Measurements from ENCODE around the gene ASPHD2.
A peak's percentile ranks its signal among the peaks of the same experiment; 100 is the strongest.
"Not testable (repeated sequence)": the region's sequence is repeated elsewhere in the genome, so short reads cannot be mapped to it uniquely, and the experiment has no call there.

ASPHD2 gene, protein sequence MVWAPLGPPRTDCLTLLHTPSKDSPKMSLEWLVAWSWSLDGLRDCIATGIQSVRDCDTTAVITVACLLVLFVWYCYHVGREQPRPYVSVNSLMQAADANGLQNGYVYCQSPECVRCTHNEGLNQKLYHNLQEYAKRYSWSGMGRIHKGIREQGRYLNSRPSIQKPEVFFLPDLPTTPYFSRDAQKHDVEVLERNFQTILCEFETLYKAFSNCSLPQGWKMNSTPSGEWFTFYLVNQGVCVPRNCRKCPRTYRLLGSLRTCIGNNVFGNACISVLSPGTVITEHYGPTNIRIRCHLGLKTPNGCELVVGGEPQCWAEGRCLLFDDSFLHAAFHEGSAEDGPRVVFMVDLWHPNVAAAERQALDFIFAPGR

DNA sequence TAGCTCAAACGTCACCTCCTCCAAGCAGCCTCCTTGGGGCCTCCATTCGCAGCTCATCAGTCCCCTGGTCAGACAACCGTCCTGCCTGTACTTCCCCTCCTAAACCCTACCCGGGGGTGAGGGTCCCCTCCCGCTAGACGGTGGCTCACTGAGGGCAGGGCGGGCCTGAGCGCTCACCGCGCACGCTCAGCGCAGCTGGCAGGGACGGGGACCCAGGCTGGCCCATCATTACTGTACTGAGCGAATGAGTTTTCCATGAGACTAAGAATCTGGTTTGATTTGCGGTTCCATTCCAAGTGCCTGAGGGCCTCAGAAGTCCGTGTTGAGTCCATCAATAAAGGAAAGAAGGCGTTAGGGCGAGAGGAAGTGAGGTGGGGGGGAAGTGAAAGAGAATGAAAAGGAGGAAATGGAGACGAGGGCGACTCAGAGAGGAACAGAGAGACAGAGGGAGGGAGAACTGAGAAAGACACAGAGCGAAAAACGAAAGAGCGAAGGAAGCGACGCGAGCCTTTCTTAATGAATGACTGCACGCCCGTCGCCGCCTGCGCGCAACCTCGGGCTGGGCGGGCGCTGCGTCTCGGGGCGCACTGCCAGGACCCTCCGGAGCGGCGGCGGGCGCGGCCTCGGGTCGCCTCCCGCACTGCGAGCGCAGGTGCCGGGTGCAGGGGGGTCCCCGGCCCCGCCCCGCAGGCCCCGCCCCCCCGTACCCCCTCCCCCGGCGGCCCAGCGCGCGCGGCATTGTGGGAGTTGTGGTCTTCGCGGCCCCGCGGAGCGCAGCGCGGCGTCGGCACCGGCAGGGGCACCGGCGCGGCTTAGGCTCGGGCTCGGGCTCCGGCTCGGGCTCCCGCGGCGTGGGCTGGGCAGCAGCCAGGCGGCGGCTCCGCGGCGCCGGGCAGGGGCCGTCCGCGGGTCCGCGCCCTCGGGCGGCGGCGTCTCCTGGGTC, at the start of gene ASPHD2:
Gene ASPHD2, plus strand, starts transcription at position 746 of the 943 bp plus-strand sequence. CDS start 4,356 bp downstream, outside the sequence.
- peak; percentile 71 for DNase-seq

DNA sequence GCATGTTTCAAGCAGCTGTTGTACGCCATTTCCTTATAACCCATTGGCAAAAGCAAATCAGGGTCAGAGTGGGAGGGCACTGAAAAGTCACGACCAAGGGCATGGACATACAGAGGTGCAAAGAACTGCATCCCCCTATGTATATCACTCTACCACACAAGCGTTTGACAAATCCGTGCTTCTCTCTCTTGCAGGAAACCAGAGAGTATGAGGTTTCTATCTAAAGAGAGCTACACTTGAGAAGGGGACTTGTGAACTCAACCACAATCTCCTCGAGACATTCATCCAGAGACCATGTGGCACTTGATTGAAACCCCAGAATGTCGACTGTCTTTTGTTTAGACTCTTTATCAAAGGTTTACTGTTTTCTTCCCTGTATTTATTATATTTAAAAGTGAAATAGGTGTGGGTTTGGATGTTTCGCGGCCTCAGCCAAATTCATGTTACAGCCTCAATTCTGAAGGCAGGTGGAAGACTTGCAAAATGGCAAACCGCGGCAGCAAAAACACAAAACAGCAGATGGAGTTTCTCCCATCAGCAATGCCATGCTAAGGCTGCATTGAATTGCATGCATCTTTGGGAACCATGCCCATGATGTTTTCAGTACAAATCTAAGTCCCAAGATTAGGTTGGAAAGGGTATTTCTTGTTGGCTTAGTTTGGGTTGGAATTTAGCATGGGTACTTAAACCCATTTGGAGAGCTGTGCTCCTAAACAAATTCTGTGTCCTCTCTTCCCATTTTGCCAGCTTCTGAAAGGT, 48.8 kb upstream of the ASPHD2 start:
- DNase-seq = no peak

- DNase-seq = no peak
These were observed 46.3 kb upstream of the ASPHD2 start for GRCh38 chr22:26382782-26383181.

DNA sequence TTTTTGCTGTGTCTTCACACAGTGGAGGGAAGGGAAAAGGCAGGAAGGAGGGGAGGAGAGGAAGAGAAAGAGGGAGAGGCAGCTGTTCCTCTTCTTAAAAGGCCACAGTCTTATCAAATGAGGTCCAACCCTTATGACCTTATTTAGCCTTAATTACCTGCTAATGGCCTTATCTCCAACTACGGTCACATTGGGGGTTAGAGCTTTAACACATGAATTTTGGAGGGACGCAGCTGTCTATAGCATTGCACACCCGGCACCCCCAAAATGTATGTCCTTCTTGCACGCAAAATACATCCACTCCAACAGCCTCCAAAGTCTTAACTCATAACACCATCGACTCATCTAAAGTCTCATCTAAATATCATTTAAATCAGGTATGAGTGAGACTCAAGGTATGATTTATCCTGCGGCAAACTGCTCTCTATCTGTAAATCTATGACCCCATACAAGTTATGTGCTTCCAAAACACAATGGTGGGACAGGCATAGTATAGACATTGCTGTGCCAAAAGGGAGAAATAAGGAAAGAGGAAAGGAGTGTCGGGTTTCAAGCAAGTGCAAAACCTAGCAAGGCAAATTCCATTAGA, 45.0 kb upstream of the ASPHD2 start:
- DNase-seq = peak; percentile 36

DNA sequence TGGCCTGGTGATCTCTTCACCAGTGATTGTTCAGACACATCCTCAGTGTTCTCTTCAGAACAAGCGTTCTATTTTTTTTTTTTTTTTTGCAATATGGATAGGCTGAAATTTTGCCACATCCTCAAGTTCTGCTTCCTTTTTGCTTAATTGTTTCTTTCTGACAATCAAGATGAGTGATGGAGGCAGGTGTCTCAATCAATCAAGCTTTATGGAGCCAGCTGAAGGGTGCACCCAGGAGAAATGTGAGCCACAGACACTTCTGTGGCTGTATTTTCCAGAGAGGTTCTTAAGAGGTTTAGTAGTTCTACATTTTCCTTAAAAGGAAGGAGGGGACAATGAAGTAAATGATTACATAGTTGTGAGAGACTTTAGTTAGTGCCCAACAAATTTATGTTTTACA, 43.9 kb upstream of the ASPHD2 start:
- peak; percentile 12 for DNase-seq

DNA sequence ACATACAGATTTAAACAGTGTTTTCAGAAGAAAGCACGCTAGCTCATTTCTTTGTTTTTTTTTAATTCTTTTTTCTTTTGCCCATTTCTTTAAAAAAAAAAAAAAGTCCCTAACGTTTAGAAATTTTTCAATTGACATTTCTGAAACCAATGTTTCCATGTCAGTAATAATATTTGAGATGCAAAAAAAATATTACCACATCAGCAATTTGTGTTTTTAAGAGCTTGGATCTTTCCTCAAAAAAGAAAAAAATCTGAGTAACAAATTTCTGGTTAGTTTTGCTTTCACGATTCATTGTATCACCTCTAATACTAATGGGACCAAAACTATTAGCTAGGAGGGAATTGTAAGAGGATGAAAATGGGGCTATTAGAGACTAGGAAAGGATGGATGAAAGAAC, 39.9 kb upstream of the ASPHD2 start:
- DNase-seq = no peak

- no peak for DNase-seq
These were observed 38.0 kb upstream of the ASPHD2 start for GRCh38 chr22:26391091-26391490.

- DNase-seq = no peak
These were observed 37.4 kb upstream of the ASPHD2 start for GRCh38 chr22:26391623-26392022.

DNA sequence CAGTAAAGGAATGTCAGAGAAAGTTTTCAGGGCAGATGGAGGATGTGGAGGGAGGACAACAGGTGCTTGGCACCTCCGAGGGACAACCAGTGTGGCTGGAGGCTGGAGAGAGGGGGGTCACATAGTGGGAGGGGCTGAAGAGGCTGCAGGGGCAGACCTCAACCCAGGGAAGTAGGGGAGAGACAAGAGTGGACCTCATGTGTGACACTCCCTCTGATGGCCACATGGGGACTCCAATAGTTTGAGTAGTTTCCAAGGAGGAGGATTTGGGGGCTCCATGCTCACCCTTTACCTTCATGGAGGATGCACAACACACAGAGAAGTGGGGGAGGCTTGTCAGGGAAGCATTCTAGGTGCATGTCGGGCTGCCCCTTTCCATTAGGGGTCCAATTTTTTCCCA, 35.1 kb upstream of the ASPHD2 start:
- DNase-seq = no peak

DNA sequence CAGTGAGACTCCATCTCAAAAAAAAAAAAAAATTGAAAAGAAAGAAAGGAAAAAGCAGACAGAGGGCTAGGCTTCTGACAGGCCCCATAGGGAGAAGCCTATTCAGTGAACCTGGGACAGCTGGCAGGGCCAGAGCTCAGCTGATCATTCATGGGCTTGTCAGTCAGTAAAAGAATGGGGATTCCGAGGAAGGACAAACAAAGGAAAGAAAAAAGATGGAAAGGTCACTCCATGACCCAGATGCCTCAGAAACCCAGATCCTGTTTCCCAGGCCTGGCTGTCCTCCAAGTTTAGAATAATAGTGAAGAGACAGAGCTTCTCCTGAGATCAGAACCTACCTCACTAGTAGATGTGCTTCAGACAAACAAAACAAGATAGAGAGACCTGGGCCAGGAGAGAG, 34.3 kb upstream of the ASPHD2 start:
- DNase-seq = no peak

GRCh38 chr22:26395926-26396325, 33.1 kb upstream of the ASPHD2 start:
- DNase-seq = peak; percentile 47

DNA sequence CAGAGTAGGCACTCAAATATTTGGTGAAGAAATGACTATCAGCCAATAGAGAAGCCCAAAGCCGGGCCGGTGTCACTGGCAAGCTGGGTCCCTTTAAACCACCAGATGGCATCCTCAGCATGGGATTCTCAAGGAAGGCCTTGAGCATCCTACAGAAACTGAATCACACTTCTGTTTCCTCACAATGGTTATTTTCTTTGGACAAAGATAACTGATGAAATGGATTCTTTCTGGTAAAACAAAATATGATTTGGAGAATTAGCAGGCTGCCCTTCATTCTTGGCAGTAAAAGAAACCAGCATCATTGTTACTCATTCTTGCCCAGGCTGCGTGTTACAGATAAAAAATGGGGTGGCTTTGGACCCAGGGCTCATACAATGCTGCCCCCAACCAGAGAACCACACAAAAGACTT, 30.3 kb upstream of the ASPHD2 start:
- DNase-seq = peak; percentile 83

- no peak for DNase-seq
These were observed 29.8 kb upstream of the ASPHD2 start for GRCh38 chr22:26399289-26399688.

GRCh38 chr22:26401726-26402125, 27.3 kb upstream of the ASPHD2 start:
- DNase-seq = no peak

DNA sequence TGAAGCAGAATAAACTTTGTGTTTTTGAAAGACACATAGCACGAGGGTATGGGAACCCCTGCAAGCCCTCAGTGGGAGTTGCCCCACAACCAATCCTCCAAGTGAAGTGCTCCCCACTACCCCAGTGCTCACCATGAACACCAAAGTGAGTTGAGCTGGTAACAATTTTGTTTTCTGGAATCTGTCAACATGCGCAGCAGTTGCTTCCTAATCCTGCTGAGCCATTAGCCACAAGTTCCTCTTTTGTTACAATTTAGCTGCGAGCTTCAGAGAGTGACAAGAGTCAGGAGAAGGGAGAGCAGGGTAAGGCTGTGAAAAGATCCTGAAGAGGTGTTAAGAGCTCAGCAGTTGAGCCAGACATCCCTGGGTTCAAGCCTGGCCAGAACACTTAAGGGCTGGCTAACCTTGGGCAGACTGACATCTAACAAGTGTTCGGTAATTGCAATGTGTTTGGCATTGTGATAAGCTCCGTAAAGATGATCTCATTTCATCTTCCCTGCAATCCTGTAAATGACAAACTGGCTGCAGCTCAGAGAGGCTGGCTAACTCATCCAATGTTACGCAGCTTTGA, 24.1 kb upstream of the ASPHD2 start:
- DNase-seq = peak; percentile 27

DNA sequence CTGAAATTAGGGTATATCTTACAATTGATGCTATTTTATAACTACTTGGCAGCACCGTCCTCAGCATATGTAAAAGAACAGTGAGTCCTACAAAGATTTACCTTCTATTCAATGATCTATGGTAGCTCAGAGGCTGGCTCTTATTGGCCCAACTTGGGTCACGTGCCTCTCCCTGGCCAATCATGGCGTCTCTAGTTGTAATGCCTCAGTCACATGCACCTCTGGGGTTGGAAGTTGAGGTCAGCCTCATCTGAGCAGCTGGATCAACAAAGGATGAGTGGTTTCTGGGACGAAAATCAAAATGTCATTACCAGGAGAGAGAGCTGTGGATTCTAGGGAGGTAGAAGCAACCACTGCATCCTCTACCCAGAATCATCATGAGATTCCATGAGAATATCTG, 22.9 kb upstream of the ASPHD2 start:
- no peak for DNase-seq

- DNase-seq = not testable (repeated sequence)
These were observed 20.4 kb upstream of the ASPHD2 start for GRCh38 chr22:26408562-26409220.

- no peak for DNase-seq
These were observed 19.2 kb upstream of the ASPHD2 start for GRCh38 chr22:26409719-26410335.

- no peak for DNase-seq
These were observed 18.7 kb upstream of the ASPHD2 start for GRCh38 chr22:26410386-26410785.

GRCh38 chr22:26414347-26414746, 14.7 kb upstream of the ASPHD2 start:
- DNase-seq = no peak

DNA sequence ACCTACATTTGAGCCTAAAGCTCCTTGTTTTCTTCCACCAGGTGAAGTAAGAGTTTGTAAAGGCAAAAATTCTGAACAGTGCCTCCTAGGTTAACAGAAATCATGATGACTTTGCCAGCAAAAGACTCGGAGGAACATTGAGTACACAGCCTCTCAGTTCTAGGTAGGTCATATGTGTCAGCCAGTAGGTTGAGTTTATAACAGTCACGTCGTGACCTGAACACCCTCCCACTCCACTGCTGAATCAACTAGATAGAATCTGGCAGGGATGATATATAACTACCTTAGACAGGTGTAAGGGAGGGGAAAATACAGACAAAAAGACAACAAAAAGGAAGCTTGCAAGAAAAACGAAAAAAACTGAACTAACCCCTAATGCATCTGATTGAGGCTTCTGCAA, 12.8 kb upstream of the ASPHD2 start:
- no peak for DNase-seq
